ENCODE measurements around the gene SENP6.

Gene SENP6

GRCh38 chr6:75604294-75604693, 2.6 kb downstream of the SENP6 start:
- no peak overlapping the region for H2AFZ ChIP-seq (ENCODE audit: low read length)
- no peaks in the 10 kb centered on the region for H3K9me2 ChIP-seq (replicated peaks; ENCODE audit: low read depth, low read length)
- peak overlapping the region; percentile 94 for H3K9ac ChIP-seq (ENCODE audit: low read depth, low read length, poor library complexity, severe bottlenecking)
- no peaks in the 10 kb centered on the region for H3K9me3 ChIP-seq (ENCODE audit: insufficient read depth, low read depth, low read length)
- H3K4me2 ChIP-seq (ENCODE audit: low read depth, low read length, poor library complexity, severe bottlenecking): peak overlapping the region; percentile 90
- peak overlapping the region; percentile 85 for H3K4me3 ChIP-seq (ENCODE audit: low read length, poor library complexity, severe bottlenecking)
- H3K27me3 ChIP-seq (ENCODE audit: insufficient read depth, low read length, poor library complexity, severe bottlenecking): no peaks in the 10 kb centered on the region
- H3K36me3 ChIP-seq (ENCODE audit: insufficient read depth, low read length): no peaks in the 10 kb centered on the region
- H3K4me1 ChIP-seq (ENCODE audit: insufficient read depth, low read length, poor library complexity, severe bottlenecking): peaks cover 48% of the 10 kb centered on the region
- TF ChIP-seq EZH2phosphoT487 (IDR thresholded peaks at IDR 0.05; ENCODE audit: borderline replicate concordance): no peak
- TF ChIP-seq, protein P1, sequence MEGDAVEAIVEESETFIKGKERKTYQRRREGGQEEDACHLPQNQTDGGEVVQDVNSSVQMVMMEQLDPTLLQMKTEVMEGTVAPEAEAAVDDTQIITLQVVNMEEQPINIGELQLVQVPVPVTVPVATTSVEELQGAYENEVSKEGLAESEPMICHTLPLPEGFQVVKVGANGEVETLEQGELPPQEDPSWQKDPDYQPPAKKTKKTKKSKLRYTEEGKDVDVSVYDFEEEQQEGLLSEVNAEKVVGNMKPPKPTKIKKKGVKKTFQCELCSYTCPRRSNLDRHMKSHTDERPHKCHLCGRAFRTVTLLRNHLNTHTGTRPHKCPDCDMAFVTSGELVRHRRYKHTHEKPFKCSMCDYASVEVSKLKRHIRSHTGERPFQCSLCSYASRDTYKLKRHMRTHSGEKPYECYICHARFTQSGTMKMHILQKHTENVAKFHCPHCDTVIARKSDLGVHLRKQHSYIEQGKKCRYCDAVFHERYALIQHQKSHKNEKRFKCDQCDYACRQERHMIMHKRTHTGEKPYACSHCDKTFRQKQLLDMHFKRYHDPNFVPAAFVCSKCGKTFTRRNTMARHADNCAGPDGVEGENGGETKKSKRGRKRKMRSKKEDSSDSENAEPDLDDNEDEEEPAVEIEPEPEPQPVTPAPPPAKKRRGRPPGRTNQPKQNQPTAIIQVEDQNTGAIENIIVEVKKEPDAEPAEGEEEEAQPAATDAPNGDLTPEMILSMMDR (conservative IDR thresholded peaks at IDR 0.05; ENCODE audit: low read length): no peak
- H3F3A ChIP-seq (ENCODE audit: low read depth): no peaks in the 10 kb centered on the region
- H3K79me2 ChIP-seq (ENCODE audit: insufficient read depth, low read length): peaks cover 86% of the 10 kb centered on the region
- peaks cover 63% of the 10 kb centered on the region for H4K20me1 ChIP-seq (ENCODE audit: insufficient read depth, low read length, poor library complexity, severe bottlenecking)

GRCh38 chr6:75605635-75606034, 4.0 kb downstream of the SENP6 start:
- TF ChIP-seq, protein P1 (conservative IDR thresholded peaks at IDR 0.05; ENCODE audit: low read length): no peak
- no peak for TF ChIP-seq EZH2phosphoT487 (IDR thresholded peaks at IDR 0.05; ENCODE audit: borderline replicate concordance)
- H4K20me1 ChIP-seq (ENCODE audit: insufficient read depth, low read length, poor library complexity, severe bottlenecking): peaks cover 76% of the 10 kb centered on the region
- peaks cover 59% of the 10 kb centered on the region for H3K4me1 ChIP-seq (ENCODE audit: insufficient read depth, low read length, poor library complexity, severe bottlenecking)
- H3K4me2 ChIP-seq (ENCODE audit: low read depth, low read length, poor library complexity, severe bottlenecking): peak overlapping the region; percentile 90
- no peaks in the 10 kb centered on the region for H3K36me3 ChIP-seq (ENCODE audit: insufficient read depth, low read length)
- H3K9me2 ChIP-seq (replicated peaks; ENCODE audit: low read depth, low read length): no peaks in the 10 kb centered on the region
- H3K9me3 ChIP-seq (ENCODE audit: insufficient read depth, low read depth, low read length): no peaks in the 10 kb centered on the region
- H3K4me3 ChIP-seq (ENCODE audit: low read length, poor library complexity, severe bottlenecking): peak overlapping the region; percentile 85
- H3K27me3 ChIP-seq (ENCODE audit: insufficient read depth, low read length, poor library complexity, severe bottlenecking): no peaks in the 10 kb centered on the region
- H3K79me2 ChIP-seq (ENCODE audit: insufficient read depth, low read length): peaks cover 98% of the 10 kb centered on the region
- H2AFZ ChIP-seq (ENCODE audit: low read length): no peak overlapping the region
- no peaks in the 10 kb centered on the region for H3F3A ChIP-seq (ENCODE audit: low read depth)
- H3K9ac ChIP-seq (ENCODE audit: low read depth, low read length, poor library complexity, severe bottlenecking): peak overlapping the region; percentile 12

DNA sequence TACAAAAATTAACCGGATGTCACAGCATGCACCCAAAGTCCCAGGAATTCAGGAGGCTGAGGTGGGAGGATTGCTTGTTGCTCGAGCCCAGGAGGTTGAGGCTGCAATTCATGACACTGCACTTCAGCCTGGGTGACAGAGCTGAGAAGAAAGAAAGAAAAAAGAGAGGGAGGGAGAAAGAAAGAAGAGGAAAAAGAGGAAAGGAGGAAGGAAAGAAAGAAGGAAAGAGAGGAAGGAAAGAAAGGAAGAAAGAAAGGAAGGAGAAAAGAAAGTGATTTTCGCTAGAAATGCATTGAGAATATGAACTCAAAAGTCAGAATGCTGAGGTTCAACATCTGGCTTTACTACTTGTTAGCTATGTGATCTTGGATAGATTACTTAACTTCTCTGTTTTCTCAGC, 6.6 kb downstream of the SENP6 start:
- no peak overlapping the region for H2AFZ ChIP-seq (ENCODE audit: low read length)
- no peak for TF ChIP-seq EZH2phosphoT487 (IDR thresholded peaks at IDR 0.05; ENCODE audit: borderline replicate concordance)
- TF ChIP-seq, protein P1 (conservative IDR thresholded peaks at IDR 0.05; ENCODE audit: low read length): no peak
- no peak overlapping the region for H3K9ac ChIP-seq (ENCODE audit: low read depth, low read length, poor library complexity, severe bottlenecking)
- peaks cover 98% of the 10 kb centered on the region for H4K20me1 ChIP-seq (ENCODE audit: insufficient read depth, low read length, poor library complexity, severe bottlenecking)
- no peaks in the 10 kb centered on the region for H3K9me3 ChIP-seq (ENCODE audit: insufficient read depth, low read depth, low read length)
- H3K4me3 ChIP-seq (ENCODE audit: low read length, poor library complexity, severe bottlenecking): peak overlapping the region; percentile 85
- H3K9me2 ChIP-seq (replicated peaks; ENCODE audit: low read depth, low read length): no peaks in the 10 kb centered on the region
- H3K27me3 ChIP-seq (ENCODE audit: insufficient read depth, low read length, poor library complexity, severe bottlenecking): no peaks in the 10 kb centered on the region
- no peaks in the 10 kb centered on the region for H3K36me3 ChIP-seq (ENCODE audit: insufficient read depth, low read length)
- H3F3A ChIP-seq (ENCODE audit: low read depth): no peaks in the 10 kb centered on the region
- H3K4me1 ChIP-seq (ENCODE audit: insufficient read depth, low read length, poor library complexity, severe bottlenecking): peaks cover 79% of the 10 kb centered on the region
- peaks cover 100% of the 10 kb centered on the region for H3K79me2 ChIP-seq (ENCODE audit: insufficient read depth, low read length)
- H3K4me2 ChIP-seq (ENCODE audit: low read depth, low read length, poor library complexity, severe bottlenecking): peak overlapping the region; percentile 90

Data from Loucy (cell line).